Activated CD8-positive, alpha-beta T cell treated with anti-CD3 and anti-CD28 coated beads for 36 hours (primary cell): ENCODE data around the gene EYS. TPM values are rescaled to one million over a fixed set of nuclear protein-coding genes. Genes with fewer than 3 reads are reported as not detected.

Experiments
- ATAC-seq: fragments of 200-7000 bp; cut with Tn5 transposase; one replicate; pipeline ENCODE4 v1.10.0; 2021; ENCODE audit warnings: mild to moderate bottlenecking, moderate library complexity
- CTCF ChIA-PET: fragments of 350-600 bp; sonication (Branson Sonifier 250); formaldehyde crosslinking; loops from one replicate; lab custom pipeline; 2021; ENCODE audit warnings: antibody characterized with exemption; lab: Charles Lee
- POLR2A ChIA-PET: fragments of 350-600 bp; sonication (Branson Sonifier 250); formaldehyde crosslinking; loops from one replicate; lab custom pipeline; 2021; ENCODE audit warnings: antibody characterized with exemption; lab: Charles Lee
- DNase-seq: peaks from one replicate; pipeline ENCODE4 v3.0.0-alpha.2; 2020
- H3K27ac Mint-ChIP-seq: one replicate; pipeline ENCODE4 v1.8.0; 2021; ENCODE audit warnings: mild to moderate bottlenecking, mixed read lengths
- H3K27me3 Mint-ChIP-seq: one replicate; pipeline ENCODE4 v1.8.0; 2021; ENCODE audit warnings: mixed read lengths
- H3K36me3 Mint-ChIP-seq: one replicate; pipeline ENCODE4 v1.8.0; 2021; ENCODE audit warnings: low read depth, mixed read lengths
- H3K4me1 Mint-ChIP-seq: one replicate; pipeline ENCODE4 v1.8.0; 2021; ENCODE audit warnings: low read depth, mixed read lengths
- H3K4me3 Mint-ChIP-seq: one replicate; pipeline ENCODE4 v1.8.0; 2021; ENCODE audit warnings: mild to moderate bottlenecking, moderate library complexity, mixed read lengths
- H3K9me3 Mint-ChIP-seq: one replicate; pipeline ENCODE4 v1.8.0; 2021; ENCODE audit warnings: mixed read lengths
- intact Hi-C: fragments of 100-400 bp; cut with micrococcal nuclease; formaldehyde crosslinking; loops from one replicate; pipeline ENCODE4 v1.10.0; 2022
- total RNA-seq, 2 experiments: library from RNA; stranded (reverse); gene quantifications; one replicate each; pipeline ENCODE4 v1.2.3, GENCODE V29; 2021
- TF ChIP-seq, protein P1 (sequence below): fragments of 200-600 bp; IDR thresholded peaks from one replicate; pipeline ENCODE4 v1.8.0; 2022; ENCODE audit warnings: antibody characterized with exemption, mild to moderate bottlenecking

Gene EYS
- total RNA-seq, 2 experiments from 2014 or later: not detected

- Mint-ChIP-seq H3K4me1 (no peaks in the 10 kb centered on the region), H3K27me3 (no peaks in the 10 kb centered on the region), H3K27ac (no peak overlapping the region), H3K4me3 (no peak overlapping the region), H3K36me3 (no peaks in the 10 kb centered on the region), H3K9me3 (no peaks in the 10 kb centered on the region)
- no peak for ATAC-seq
- DNase-seq: no peak
- ChIA-PET POLR2A (interaction anchor here (0.6 kb wide), 1 partner anchor 1283 kb away, joined by 4 read pairs; no protein-coding TSS in a partner anchor), CTCF (no interaction called here)
- intact Hi-C loops: no loop called here
- TF ChIP-seq, protein P1, sequence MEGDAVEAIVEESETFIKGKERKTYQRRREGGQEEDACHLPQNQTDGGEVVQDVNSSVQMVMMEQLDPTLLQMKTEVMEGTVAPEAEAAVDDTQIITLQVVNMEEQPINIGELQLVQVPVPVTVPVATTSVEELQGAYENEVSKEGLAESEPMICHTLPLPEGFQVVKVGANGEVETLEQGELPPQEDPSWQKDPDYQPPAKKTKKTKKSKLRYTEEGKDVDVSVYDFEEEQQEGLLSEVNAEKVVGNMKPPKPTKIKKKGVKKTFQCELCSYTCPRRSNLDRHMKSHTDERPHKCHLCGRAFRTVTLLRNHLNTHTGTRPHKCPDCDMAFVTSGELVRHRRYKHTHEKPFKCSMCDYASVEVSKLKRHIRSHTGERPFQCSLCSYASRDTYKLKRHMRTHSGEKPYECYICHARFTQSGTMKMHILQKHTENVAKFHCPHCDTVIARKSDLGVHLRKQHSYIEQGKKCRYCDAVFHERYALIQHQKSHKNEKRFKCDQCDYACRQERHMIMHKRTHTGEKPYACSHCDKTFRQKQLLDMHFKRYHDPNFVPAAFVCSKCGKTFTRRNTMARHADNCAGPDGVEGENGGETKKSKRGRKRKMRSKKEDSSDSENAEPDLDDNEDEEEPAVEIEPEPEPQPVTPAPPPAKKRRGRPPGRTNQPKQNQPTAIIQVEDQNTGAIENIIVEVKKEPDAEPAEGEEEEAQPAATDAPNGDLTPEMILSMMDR: no peak
Observed at GRCh38 chr6:63864671-63865318, 1842.2 kb downstream of the EYS start.

DNA sequence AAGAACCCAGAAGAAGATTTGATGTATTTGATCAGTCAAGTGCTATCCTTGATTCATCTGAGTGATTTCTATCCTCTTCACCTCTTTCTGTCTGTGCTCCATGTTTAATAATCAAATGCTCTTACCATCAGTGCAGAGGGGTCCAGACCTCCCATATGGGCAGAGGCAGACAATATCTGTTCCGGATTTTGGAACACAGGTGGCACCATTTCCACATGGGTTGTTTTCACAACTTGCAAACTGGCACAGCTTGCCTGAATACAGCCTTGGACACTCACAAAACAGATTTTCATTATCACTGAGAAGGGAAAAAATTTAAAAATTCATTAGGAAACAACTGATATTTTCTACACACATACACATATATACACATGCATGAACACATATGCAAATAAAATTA, 1843.0 kb downstream of the EYS start:
- ChIA-PET CTCF (no interaction called here), POLR2A (no interaction called here)
- Mint-ChIP-seq H3K4me3 (no peak overlapping the region), H3K27ac (no peak overlapping the region), H3K9me3 (no peaks in the 10 kb centered on the region), H3K4me1 (no peaks in the 10 kb centered on the region), H3K27me3 (no peaks in the 10 kb centered on the region), H3K36me3 (no peaks in the 10 kb centered on the region)
- TF ChIP-seq, protein P1: no peak
- no peak for DNase-seq
- ATAC-seq: no peak
- intact Hi-C loops: no loop called here

DNA sequence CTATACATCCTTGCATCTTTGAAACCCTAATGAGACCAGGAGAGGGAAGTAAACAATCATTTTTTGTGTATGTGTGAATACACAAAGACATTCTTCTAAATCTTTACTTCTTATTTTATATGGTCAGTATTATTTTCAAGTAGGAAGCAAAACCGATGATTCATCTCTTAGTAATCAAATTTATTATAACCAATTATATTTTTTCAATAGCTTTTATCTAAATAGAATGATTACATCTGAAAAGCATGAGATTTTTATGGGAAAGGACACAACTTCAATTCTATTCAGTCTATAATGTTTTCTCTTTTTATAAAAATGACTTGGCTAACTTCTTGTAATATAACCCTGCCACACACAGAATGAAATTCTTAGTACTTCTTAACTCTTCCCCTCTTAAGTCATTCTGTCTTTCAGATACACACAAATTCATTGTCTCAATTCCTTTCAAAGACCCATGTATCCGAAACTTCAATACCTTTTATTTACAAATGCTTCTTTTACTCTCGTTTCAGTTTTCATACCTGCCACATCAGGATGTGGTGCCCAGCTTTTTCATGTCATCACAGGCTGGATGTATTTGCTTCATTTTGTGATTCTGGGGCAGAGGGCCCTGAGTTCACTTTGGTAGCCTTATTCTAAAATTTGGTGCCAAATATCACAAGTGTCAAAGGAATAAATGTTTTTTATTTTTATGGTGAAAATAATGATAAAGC, 1844.4 kb downstream of the EYS start:
- CTCF ChIA-PET: no interaction called here
- POLR2A ChIA-PET: no interaction called here
- ATAC-seq (no peak), DNase-seq (no peak)
- TF ChIP-seq, protein P1: no peak
- no peak overlapping the region for H3K27ac Mint-ChIP-seq
- H3K9me3 Mint-ChIP-seq: no peaks in the 10 kb centered on the region
- no peaks in the 10 kb centered on the region for H3K36me3 Mint-ChIP-seq
- intact Hi-C loops: no loop called here
- no peak overlapping the region for H3K4me3 Mint-ChIP-seq
- H3K4me1 Mint-ChIP-seq: no peaks in the 10 kb centered on the region
- no peaks in the 10 kb centered on the region for H3K27me3 Mint-ChIP-seq

- intact Hi-C loops: no loop called here
- H3K4me3 Mint-ChIP-seq: no peak overlapping the region
- ChIA-PET POLR2A (no interaction called here), CTCF (no interaction called here)
- H3K9me3 Mint-ChIP-seq: no peaks in the 10 kb centered on the region
- no peak for DNase-seq
- no peaks in the 10 kb centered on the region for H3K36me3 Mint-ChIP-seq
- no peak overlapping the region for H3K27ac Mint-ChIP-seq
- H3K27me3 Mint-ChIP-seq: no peaks in the 10 kb centered on the region
- no peak for ATAC-seq
- TF ChIP-seq, protein P1: no peak
- H3K4me1 Mint-ChIP-seq: no peaks in the 10 kb centered on the region
Observed at GRCh38 chr6:63859528-63859927, 1847.5 kb downstream of the EYS start.

GRCh38 chr6:63858691-63859090, 1848.3 kb downstream of the EYS start:
- Mint-ChIP-seq H3K27me3 (no peaks in the 10 kb centered on the region), H3K27ac (no peak overlapping the region), H3K9me3 (no peaks in the 10 kb centered on the region), H3K4me3 (no peak overlapping the region), H3K4me1 (no peaks in the 10 kb centered on the region), H3K36me3 (no peaks in the 10 kb centered on the region)
- ATAC-seq (no peak), DNase-seq (no peak)
- intact Hi-C loops: no loop called here
- POLR2A ChIA-PET: no interaction called here
- CTCF ChIA-PET: no interaction called here
- TF ChIP-seq, protein P1: no peak
